GM19035 (cell line): ENCODE results near the gene RCN1.

ENCODE experiments used
- ATAC-seq: cut with Tn5 transposase; IDR thresholded peaks from one replicate; pipeline ENCODE4 v1.9.1; 2021; ENCODE audit not compliant: unreplicated experiment

The RCN1 gene

DNA sequence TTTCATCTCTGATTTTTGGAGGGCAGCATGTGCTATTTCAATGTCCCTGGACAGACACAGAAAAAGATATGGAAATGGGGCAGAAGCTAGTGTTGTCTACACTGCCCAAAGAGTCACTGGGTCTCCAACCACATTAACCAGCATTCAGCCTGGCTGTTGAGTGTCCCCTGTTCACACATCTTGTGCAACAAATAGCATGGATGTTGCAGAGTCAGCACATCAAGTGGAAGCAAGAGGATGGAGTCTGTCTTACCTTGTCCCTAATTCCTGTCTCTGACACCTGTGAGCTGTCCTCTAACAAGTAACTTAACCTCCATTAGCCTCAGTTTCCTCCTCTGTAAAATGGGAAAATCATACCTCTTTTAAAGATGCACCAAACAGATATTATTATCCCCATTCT, 60.2 kb downstream of the RCN1 start:
- ATAC-seq, result no peak

GRCh38 chr11:32152216-32152615, 61.3 kb downstream of the RCN1 start:
- no peak for ATAC-seq

DNA sequence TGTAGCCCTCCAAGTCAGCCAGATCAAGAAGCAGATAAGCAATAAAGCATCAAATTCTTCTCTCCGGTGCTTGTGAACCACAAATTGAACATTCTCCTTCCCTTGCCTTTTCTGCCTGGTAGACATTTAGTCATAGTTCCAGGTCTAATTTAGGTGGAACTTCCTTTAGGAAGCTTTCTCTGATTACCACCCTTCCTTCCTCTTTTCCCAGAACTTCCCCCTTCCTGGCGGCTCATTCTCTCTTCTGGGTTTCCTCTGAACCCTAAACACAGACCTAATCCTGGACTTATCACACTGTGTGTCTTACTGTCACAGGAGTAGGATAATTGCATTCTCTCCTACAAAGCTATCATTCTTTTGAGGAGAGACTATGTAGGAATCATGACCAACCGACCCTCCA, 61.9 kb downstream of the RCN1 start:
- ATAC-seq, result no peak

DNA sequence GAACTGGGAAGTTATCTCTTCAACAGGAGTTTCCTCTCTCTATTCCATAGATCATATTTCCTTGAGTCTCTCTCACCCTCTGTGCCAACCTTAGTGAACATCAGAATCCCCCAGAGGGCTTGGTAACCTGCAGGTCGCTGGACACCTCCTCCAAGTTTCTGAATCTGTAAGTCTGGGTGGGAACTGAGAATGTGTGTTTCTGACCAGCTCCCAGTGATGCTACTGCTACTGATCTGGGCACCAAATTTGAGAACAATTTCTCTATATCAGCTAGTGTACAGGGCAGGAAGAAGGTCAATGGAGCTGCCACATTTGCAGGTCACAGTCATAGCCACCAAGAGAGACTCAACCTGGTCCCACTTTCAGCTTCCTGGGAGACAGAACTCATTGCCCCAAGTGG, 62.9 kb downstream of the RCN1 start:
- no peak for ATAC-seq

GRCh38 chr11:32154275-32154674, 63.4 kb downstream of the RCN1 start:
- ATAC-seq, result no peak
